ENCODE measurements around the gene GOLGA6L7. TPM values are rescaled to one million over a fixed set of nuclear protein-coding genes. Genes with fewer than 3 reads are reported as not detected.
"Not testable (repeated sequence)": the region's sequence is repeated elsewhere in the genome, so short reads cannot be mapped to it uniquely, and the experiment has no call there.

The GOLGA6L7 gene
- total RNA-seq, 2 experiments from 2014 or later = not detected

DNA sequence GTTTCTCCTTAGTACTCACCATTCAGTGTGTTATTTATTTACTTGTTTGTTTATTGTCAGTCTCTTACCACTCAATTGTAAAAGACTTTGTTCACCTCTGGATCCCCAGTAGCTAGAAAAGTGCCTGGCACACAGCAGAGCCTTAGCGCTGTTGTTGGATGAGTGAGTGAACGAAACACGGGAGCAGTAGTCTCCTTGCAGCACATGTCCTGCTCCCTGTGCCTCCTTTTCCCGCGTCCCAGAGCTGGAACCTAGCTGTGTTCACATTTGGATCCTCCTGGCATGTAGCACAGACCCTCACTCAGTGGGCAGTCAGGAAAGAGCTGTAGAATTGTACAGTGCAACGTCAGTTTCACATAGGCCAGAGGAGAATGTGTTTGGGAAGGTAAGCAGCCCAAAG lies 41.4 kb upstream of the GOLGA6L7 start:
- H3K9me3 ChIP-seq (ENCODE audit: control insufficient read depth in 1 of 2, insufficient read depth in 1 of 2, low read length in 2 of 2); CTCF ChIA-PET; DNase-seq; ATAC-seq (ENCODE audit: poor library complexity); H3K27me3 Mint-ChIP-seq; H3K36me3 ChIP-seq (ENCODE audit: insufficient read depth, low read length); H3K4me3 ChIP-seq (ENCODE audit: low read length); H3K27me3 ChIP-seq (ENCODE audit: control insufficient read depth in 1 of 2, insufficient read depth in 2 of 2, low read length in 2 of 2); H3K9me3 Mint-ChIP-seq: not testable (repeated sequence)
- H3K4me1 ChIP-seq (ENCODE audit: insufficient read depth, low read length) = peaks cover 74% of the 10 kb centered on the region
- Mint-ChIP-seq H3K4me3 (peak overlapping the region; percentile 63), H3K4me1 (ENCODE audit: low read depth) (peaks cover 77% of the 10 kb centered on the region), H3K27ac (peak overlapping the region; percentile 99), H3K36me3 (ENCODE audit: low read depth) (peaks cover 13% of the 10 kb centered on the region)
- peak overlapping the region; percentile 57 to 70 for H3K27ac ChIP-seq (ENCODE audit: low read depth in 1 of 2, low read length in 2 of 2)
- intact Hi-C loops (cut with DNase I, micrococcal nuclease) = loop anchor here (2.0 to 5.0 kb wide), 3 partner anchors 47 to 381 kb away; no protein-coding TSS in a partner anchor
- POLR2A ChIA-PET = interaction anchor here (1.5 to 2.8 kb wide), 3 partner anchors 13 to 51 kb away, joined by 3 to 13 read pairs (median 12); no protein-coding TSS in a partner anchor

DNA sequence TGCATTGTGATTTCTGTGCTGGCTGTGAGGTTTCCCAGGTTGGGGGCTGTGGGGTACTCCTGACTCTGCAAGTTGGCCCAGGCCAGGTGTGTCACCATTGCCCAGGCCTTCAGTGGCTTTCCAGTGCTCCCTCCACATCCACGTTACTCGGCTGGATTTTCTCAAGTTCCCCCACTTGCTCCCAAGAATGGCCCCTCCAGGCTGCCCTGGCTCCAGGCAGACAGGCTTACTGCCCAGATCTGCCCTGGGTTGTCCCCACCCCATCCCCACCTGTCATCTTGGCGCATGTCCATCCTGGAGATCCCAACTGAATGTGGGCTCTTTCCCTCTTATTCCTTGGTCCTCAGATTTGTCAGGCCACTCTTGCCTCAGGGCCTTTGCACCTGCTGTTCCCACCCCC lies 40.9 kb upstream of the GOLGA6L7 start:
- TF ChIP-seq, protein P1, sequence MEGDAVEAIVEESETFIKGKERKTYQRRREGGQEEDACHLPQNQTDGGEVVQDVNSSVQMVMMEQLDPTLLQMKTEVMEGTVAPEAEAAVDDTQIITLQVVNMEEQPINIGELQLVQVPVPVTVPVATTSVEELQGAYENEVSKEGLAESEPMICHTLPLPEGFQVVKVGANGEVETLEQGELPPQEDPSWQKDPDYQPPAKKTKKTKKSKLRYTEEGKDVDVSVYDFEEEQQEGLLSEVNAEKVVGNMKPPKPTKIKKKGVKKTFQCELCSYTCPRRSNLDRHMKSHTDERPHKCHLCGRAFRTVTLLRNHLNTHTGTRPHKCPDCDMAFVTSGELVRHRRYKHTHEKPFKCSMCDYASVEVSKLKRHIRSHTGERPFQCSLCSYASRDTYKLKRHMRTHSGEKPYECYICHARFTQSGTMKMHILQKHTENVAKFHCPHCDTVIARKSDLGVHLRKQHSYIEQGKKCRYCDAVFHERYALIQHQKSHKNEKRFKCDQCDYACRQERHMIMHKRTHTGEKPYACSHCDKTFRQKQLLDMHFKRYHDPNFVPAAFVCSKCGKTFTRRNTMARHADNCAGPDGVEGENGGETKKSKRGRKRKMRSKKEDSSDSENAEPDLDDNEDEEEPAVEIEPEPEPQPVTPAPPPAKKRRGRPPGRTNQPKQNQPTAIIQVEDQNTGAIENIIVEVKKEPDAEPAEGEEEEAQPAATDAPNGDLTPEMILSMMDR (IDR thresholded peaks at IDR 0.05) = no peak
- Histone ChIP-seq H3K27ac (ENCODE audit: low read depth in 1 of 2, low read length in 2 of 2) (peak overlapping the region; percentile 57 to 70), H3K36me3 (ENCODE audit: insufficient read depth, low read length) (no peaks in the 10 kb centered on the region), H3K4me3 (ENCODE audit: low read length) (no peak overlapping the region), H3K9me3 (ENCODE audit: control insufficient read depth in 1 of 2, insufficient read depth in 1 of 2, low read length in 2 of 2) (no peaks in the 10 kb centered on the region), H3K27me3 (ENCODE audit: control insufficient read depth in 1 of 2, insufficient read depth in 2 of 2, low read length in 2 of 2) (peaks cover 0 to 2% of the 10 kb centered on the region in 2 experiments), H3K4me1 (ENCODE audit: insufficient read depth, low read length) (peaks cover 76% of the 10 kb centered on the region)
- Mint-ChIP-seq H3K36me3 (ENCODE audit: low read depth) (peaks cover 10% of the 10 kb centered on the region), H3K27me3 (no peaks in the 10 kb centered on the region), H3K9me3 (no peaks in the 10 kb centered on the region), H3K4me1 (ENCODE audit: low read depth) (peaks cover 72% of the 10 kb centered on the region), H3K4me3 (peak overlapping the region; percentile 63), H3K27ac (peak overlapping the region; percentile 99)
- ATAC-seq (ENCODE audit: poor library complexity) (no peak), DNase-seq (no peak)
- intact Hi-C loops (cut with DNase I, micrococcal nuclease) = loop anchor here in 1 of 2 experiments (5.0 kb wide), 1 partner anchor 48 kb away; no protein-coding TSS in a partner anchor
- POLR2A ChIA-PET = interaction anchor here (2.8 kb wide), 1 partner anchor 13 kb away, joined by 13 read pairs; no protein-coding TSS in a partner anchor
- CTCF ChIA-PET = no interaction called here

DNA sequence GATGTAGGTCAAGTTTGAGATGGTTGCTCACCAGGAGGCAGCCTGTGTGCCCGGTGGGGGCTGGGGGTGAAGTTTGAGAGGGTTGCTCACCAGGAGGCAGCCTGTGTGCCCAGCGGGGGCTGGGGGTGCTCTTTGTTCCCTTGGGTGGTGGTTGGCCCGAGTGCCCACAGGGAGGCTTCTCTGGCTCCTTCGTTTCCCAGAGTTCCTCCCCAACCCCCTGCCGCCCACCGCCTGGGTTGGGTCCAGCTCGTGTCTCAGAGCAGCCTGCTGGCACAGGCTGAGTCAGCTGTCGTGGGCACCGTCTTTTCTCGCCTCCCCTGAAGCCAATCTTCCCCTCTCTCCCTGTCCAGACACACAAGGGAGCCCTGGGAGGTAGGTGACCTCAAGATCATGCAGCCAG lies 40.5 kb upstream of the GOLGA6L7 start:
- Mint-ChIP-seq H3K27ac (peak overlapping the region; percentile 99), H3K27me3 (no peaks in the 10 kb centered on the region), H3K4me3 (peak overlapping the region; percentile 90), H3K4me1 (ENCODE audit: low read depth) (peaks cover 67% of the 10 kb centered on the region), H3K36me3 (ENCODE audit: low read depth) (peaks cover 8% of the 10 kb centered on the region), H3K9me3 (no peaks in the 10 kb centered on the region)
- TF ChIP-seq, protein P1 (IDR thresholded peaks at IDR 0.05) = no peak
- CTCF ChIA-PET = no interaction called here
- Histone ChIP-seq H3K36me3 (ENCODE audit: insufficient read depth, low read length) (no peaks in the 10 kb centered on the region), H3K4me1 (ENCODE audit: insufficient read depth, low read length) (peaks cover 74% of the 10 kb centered on the region), H3K9me3 (ENCODE audit: control insufficient read depth in 1 of 2, insufficient read depth in 1 of 2, low read length in 2 of 2) (no peaks in the 10 kb centered on the region), H3K27me3 (ENCODE audit: control insufficient read depth in 1 of 2, insufficient read depth in 2 of 2, low read length in 2 of 2) (peaks cover 0 to 2% of the 10 kb centered on the region in 2 experiments), H3K27ac (ENCODE audit: low read depth in 1 of 2, low read length in 2 of 2) (peak overlapping the region; percentile 57 to 70), H3K4me3 (ENCODE audit: low read length) (no peak overlapping the region)
- POLR2A ChIA-PET = no interaction called here
- no peak for ATAC-seq (ENCODE audit: poor library complexity)
- DNase-seq = no peak
- intact Hi-C loops (cut with DNase I, micrococcal nuclease) = loop anchor here in 1 of 2 experiments (5.0 kb wide), 1 partner anchor 48 kb away; no protein-coding TSS in a partner anchor

Data from CD4-positive, alpha-beta T cell (primary cell).